Activated naive CD8-positive, alpha-beta T cell treated with anti-CD3 and anti-CD28 coated beads, Interleukin-2, amount 10 ng/mL, durations not matched to agents 7 days and 5 days (primary cell): ENCODE results near the gene CYB5R3. TPM values are rescaled to one million over a fixed set of nuclear protein-coding genes. Genes with fewer than 3 reads are reported as not detected.

Experiments
- ATAC-seq: fragments of 150-1000 bp; cut with Tn5 transposase; one replicate; pipeline ENCODE4 v1.10.0; 2021; ENCODE audit warnings: low read depth, moderate library complexity
- POLR2A ChIA-PET: fragments of 350-600 bp; sonication (Branson Sonifier 250); formaldehyde crosslinking; loops from one replicate; lab custom pipeline; 2021; ENCODE audit warnings: antibody characterized with exemption; lab: Charles Lee
- DNase-seq: peaks from one replicate; pipeline ENCODE4 v3.0.0; 2021
- H3K27ac Mint-ChIP-seq: one replicate; pipeline ENCODE4 v1.8.0; 2022; ENCODE audit warnings: mild to moderate bottlenecking, mixed read lengths
- H3K27me3 Mint-ChIP-seq: one replicate; pipeline ENCODE4 v1.8.0; 2022; ENCODE audit warnings: mild to moderate bottlenecking, moderate library complexity, mixed read lengths
- H3K36me3 Mint-ChIP-seq: one replicate; pipeline ENCODE4 v1.8.0; 2021; ENCODE audit warnings: mild to moderate bottlenecking, mixed read lengths
- H3K4me1 Mint-ChIP-seq: one replicate; pipeline ENCODE4 v1.8.0; 2021; ENCODE audit warnings: mixed read lengths
- H3K4me3 Mint-ChIP-seq: one replicate; pipeline ENCODE4 v1.8.0; 2022; ENCODE audit warnings: mild to moderate bottlenecking, moderate library complexity, mixed read lengths
- H3K9me3 Mint-ChIP-seq: one replicate; pipeline ENCODE4 v1.8.0; 2021; ENCODE audit warnings: mixed read lengths
- total RNA-seq, 2 experiments: library from RNA; stranded (reverse); gene quantifications; one replicate each; pipeline ENCODE4 v1.2.3, GENCODE V29; 2021

CYB5R3 gene
- total RNA-seq, 2 experiments from 2014 or later, result 61.3 to 65.4 TPM

DNA sequence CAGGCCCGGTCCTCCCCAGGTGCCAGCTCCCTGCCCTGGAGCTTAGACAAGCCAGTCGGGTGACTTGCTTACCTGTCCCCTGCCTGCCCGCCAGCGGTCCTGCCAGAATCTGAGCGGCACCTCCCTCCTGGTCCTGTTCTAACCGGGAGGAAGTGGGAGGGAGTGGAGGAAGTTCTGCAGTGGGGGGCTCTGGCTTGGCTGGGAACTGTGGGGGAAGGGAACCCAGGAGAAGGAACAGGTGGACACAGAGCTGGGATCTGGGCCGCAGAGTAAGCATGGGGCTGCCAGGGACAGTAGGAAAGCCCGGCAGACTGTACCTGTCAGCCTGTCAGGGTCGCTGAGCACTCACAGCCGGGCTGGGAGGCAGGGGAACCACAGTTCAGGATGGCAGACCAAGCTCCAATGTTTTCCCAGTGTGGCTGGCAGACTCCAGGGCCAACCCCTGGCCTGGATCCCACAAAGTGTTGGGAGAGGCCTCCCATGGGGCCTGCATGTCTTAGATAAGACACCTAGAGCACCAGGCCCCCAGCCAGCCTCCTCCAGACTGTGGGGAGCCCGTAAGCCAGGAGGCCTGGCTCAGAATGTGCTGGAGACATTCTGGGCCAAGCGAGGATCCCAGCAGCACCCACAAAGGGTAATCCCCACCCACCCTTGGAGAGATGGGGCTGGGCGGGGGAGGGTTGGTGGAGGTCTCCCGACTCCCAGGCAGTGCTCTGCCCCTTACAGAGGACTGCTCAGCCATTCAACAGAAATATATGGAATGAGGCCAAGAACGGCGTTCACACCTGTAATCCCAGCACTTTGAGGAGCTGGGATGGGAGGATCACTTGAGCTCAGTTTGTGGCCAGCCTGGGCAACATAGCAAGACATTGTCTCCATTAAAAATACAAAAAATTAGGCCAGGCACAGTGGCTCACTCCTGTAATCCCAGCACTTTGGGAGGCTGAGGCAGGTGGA lies 2.3 kb downstream of the CYB5R3 start:
- Mint-ChIP-seq H3K27me3 (no peaks in the 10 kb centered on the region), H3K9me3 (no peaks in the 10 kb centered on the region), H3K4me1 (peaks cover 14% of the 10 kb centered on the region), H3K36me3 (peaks cover 2% of the 10 kb centered on the region), H3K27ac (no peak overlapping the region), H3K4me3 (peak overlapping the region; percentile 96)
- ATAC-seq (no peak), DNase-seq (no peak)
- POLR2A ChIA-PET, result interaction anchor here (4.9 kb wide), 1 partner anchor 31 kb away, joined by 61 read pairs; the partner anchor contains the start of gene POLDIP3

DNA sequence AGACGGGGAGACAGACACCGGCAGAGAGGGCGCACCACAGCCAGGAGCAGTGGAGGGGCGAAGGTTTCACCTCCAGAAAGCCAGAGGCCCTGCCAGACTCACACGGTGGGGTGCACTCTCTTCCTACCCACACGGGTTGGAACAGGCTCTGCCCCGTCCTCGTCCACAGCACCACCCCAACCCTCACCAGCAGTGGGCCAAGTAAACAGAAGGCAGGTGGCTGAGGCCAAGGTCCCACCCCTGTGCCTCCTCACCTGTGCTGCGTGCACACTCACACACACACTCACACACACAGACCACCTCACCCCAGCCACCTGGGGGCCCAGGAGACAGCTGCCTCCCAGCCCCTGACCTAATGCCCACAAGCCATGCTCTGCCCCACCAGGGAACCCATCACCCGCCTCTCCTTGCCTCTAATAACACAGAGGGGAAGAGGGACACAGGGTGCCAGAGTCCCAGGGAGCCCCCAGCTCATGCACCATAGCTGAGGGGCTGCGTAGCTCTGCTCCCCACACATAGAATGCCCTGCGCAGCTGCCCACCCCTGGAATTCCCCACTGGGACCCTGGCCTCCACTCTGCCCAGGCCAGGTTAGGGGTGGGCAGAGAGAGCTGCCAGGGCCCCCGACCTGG lies 3.1 kb downstream of the CYB5R3 start:
- POLR2A ChIA-PET, result interaction anchor here (0.6 kb wide), 1 partner anchor 10 kb away, joined by 3 read pairs; no protein-coding TSS in a partner anchor
- no peaks in the 10 kb centered on the region for H3K27me3 Mint-ChIP-seq
- no peak overlapping the region for H3K4me3 Mint-ChIP-seq
- H3K9me3 Mint-ChIP-seq, result no peaks in the 10 kb centered on the region
- ATAC-seq, result no peak
- H3K4me1 Mint-ChIP-seq, result peaks cover 14% of the 10 kb centered on the region
- DNase-seq, result no peak
- H3K36me3 Mint-ChIP-seq, result peaks cover 2% of the 10 kb centered on the region
- H3K27ac Mint-ChIP-seq, result no peak overlapping the region

DNA sequence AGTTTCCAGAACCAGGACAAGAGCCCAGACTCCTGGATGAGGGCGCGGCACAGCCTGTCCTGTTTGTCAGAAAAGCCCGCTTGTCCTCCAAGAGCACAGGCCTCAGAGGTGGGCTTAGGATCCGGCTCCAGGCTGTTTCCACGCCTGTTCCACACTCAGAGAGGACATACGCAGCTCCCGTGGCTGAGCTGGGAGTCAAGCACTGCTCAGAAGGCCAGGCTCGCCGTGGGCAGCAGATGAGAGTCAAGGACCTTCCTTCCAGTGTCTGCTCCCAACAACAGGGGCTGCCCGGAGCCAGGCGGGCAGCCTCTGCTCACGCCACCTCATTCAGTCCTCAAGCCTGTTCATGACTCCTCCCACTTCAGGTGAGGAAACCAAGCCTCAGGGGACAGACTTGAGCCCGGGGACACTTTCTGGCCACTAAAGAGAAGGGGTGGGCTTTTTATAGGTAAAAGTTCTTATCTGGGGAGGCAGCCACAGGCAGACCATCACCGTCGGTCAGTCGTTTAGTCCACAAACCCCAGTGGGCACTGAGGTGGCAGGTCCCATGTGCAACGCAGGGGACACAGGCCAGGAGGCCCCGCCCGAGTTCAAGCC lies 3.8 kb downstream of the CYB5R3 start:
- DNase-seq, result no peak
- peaks cover 2% of the 10 kb centered on the region for H3K36me3 Mint-ChIP-seq
- H3K4me1 Mint-ChIP-seq, result peaks cover 15% of the 10 kb centered on the region
- no peak for ATAC-seq
- no peak overlapping the region for H3K4me3 Mint-ChIP-seq
- H3K27me3 Mint-ChIP-seq, result no peaks in the 10 kb centered on the region
- no peaks in the 10 kb centered on the region for H3K9me3 Mint-ChIP-seq
- POLR2A ChIA-PET, result no interaction called here
- H3K27ac Mint-ChIP-seq, result no peak overlapping the region

DNA sequence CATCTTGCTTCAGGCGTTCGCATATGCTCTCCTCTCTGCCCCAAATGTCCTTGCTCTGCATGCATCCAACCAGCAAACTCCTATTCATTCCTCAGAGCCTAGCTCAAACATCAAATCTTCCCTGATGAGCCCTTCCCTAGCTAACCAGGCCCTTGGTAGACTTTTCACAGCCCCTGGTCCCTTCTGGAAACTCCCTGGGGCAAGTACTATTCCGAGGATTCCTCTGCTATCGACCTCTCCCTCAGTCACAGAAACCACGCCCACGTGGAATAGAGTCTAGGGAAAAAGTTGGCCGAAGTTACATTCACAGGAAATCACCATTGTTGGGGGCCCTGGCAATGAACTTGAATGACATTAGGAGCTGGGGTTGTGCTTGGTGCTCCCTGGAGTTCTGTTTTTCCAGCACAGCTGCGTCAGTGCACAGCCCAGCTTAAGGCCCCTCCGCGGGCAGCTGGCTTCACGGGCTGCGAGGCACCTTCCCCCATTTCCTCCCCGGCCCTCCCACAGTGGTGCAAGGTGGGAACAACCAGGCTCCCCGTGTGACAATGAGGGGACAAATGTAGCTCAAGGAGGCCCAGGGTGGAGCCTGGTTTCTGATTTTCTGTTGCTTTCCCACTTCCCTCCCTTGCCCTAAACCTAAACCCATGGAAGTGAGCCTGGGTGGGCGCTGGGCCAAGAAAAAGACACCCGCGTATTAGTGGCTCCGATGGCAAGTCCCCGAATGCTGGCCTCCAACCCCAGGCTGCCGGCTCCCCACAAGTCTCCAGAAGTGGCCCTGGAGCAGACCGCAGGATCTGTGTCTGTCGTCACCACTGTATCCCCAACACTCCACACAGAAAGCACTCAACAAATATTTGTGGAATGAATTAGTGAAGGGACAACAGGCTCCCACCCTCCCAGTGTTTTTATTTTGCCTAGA lies 4.5 kb downstream of the CYB5R3 start:
- H3K27ac Mint-ChIP-seq, result peak overlapping the region; percentile 17
- ATAC-seq, result no peak
- H3K27me3 Mint-ChIP-seq, result no peaks in the 10 kb centered on the region
- peaks cover 2% of the 10 kb centered on the region for H3K36me3 Mint-ChIP-seq
- POLR2A ChIA-PET, result interaction anchor here (0.5 kb wide), 1 partner anchor 61 kb away, joined by 3 read pairs; no protein-coding TSS in a partner anchor
- H3K4me3 Mint-ChIP-seq, result no peak overlapping the region
- no peak for DNase-seq
- H3K4me1 Mint-ChIP-seq, result peaks cover 19% of the 10 kb centered on the region
- H3K9me3 Mint-ChIP-seq, result no peaks in the 10 kb centered on the region

DNA sequence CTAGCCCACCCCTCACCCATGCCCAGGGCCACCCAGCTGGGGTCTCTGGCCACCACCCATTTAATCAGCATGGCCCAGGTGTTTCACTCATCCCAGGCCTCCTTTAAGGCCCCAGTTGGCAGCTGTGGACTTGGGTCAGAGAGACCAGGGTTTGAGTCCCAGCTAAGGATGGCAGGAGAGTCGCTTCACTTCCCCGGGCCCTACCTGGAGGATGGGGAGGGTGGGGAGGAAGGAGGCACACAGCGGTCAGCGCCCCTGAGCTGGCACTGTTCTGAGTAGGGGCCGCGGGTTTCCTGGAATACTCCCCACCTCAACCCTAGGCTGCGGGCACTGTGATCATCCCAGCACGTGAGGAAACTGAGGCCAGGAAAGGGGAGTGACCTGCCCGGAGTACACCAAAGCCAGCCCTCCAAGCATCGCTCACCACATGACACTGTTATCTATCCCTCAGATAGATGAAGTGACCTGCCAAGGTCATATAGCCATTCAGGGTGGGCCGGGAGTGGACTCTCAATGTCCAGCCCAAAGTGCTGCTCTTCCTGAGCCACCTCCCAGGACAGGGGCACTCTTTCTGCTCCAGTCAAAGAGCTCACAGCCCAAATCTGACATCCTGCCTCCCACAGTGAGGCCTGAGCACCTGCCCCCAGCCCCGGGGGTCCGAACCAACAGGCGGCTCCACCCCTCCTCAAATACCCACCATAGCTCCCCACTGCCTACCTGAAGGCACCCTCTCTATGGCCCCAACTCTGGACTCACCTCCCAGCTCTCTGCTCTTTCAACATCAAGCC lies 5.4 kb downstream of the CYB5R3 start:
- POLR2A ChIA-PET, result no interaction called here
- DNase-seq, result no peak
- H3K27ac Mint-ChIP-seq, result peak overlapping the region; percentile 17
- no peaks in the 10 kb centered on the region for H3K27me3 Mint-ChIP-seq
- peaks cover 21% of the 10 kb centered on the region for H3K4me1 Mint-ChIP-seq
- H3K36me3 Mint-ChIP-seq, result peaks cover 2% of the 10 kb centered on the region
- no peak for ATAC-seq
- H3K4me3 Mint-ChIP-seq, result no peak overlapping the region
- no peaks in the 10 kb centered on the region for H3K9me3 Mint-ChIP-seq

DNA sequence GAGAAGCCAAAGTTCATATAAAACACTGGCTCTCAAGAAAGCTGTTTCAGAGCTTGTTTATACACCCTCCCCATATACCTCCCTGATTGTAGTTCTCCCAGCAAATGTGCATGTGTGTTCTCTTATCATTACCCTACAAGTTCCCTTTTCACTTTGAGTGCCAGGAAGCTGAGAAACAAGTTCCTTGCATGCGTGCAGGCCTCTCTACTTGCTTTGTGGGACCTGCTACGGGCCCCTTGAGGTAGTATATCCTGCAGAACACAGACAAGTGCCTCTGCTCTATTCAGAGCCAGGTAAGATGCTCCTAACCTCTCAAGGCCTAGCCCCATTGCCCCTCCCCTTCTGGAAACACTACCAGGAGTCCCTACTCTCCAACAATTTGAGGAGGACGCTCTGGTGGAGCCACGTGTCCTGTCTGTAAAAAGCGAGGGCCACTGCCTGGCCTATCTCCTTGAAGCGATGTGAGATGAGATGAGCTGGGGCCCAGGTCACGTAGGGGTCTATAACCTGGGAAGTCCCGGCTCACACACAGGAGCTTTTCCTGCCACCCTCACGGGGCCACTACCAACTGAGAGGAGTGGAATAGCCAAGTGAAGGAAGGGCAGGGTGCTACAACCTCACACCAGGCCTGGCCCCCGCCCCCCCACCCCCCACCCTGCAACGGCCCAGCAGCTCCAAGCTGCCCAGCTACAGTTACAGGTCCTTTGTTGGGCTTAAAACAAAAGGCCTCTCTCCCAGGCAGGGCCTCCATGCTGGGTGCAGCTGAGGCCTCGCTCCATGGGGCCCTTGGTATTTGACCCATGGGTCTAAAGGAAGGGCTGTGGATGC lies 6.2 kb downstream of the CYB5R3 start:
- peaks cover 19% of the 10 kb centered on the region for H3K4me1 Mint-ChIP-seq
- no peak overlapping the region for H3K27ac Mint-ChIP-seq
- no peaks in the 10 kb centered on the region for H3K27me3 Mint-ChIP-seq
- H3K36me3 Mint-ChIP-seq, result no peaks in the 10 kb centered on the region
- ATAC-seq, result no peak
- POLR2A ChIA-PET, result no interaction called here
- H3K9me3 Mint-ChIP-seq, result no peaks in the 10 kb centered on the region
- DNase-seq, result no peak
- no peak overlapping the region for H3K4me3 Mint-ChIP-seq

DNA sequence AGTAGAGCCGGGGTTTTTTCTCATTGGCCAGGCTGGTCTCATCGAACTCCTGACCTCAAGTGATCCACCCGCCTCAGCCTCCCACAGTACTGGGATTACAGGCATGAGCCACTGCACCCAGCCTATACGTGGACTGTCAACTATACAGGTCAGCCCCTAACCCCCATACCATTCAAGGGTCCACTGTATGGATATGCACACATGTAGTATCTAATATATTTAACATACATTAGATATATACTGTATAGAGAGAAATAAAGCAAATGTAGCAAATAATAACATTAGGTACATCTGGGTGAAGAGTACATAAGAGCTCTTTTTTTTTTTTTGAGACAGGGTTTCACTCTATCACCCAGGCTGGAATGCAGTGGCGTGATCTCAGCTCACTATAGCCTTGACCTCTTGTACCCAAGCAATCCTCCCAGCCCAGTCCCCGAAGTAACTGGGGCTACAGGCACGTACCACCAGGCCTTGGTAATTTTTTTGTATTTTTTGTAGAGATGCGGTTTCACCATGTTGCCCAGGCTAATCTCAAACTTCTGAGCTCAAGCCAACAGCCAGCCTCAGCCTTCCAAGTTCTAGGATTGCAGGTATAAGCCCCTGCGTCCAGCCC lies 7.3 kb downstream of the CYB5R3 start:
- Mint-ChIP-seq H3K27ac (no peak overlapping the region), H3K36me3 (no peaks in the 10 kb centered on the region), H3K4me3 (no peak overlapping the region), H3K27me3 (no peaks in the 10 kb centered on the region), H3K9me3 (no peaks in the 10 kb centered on the region), H3K4me1 (peaks cover 15% of the 10 kb centered on the region)
- DNase-seq (no peak), ATAC-seq (no peak)
- POLR2A ChIA-PET, result no interaction called here

DNA sequence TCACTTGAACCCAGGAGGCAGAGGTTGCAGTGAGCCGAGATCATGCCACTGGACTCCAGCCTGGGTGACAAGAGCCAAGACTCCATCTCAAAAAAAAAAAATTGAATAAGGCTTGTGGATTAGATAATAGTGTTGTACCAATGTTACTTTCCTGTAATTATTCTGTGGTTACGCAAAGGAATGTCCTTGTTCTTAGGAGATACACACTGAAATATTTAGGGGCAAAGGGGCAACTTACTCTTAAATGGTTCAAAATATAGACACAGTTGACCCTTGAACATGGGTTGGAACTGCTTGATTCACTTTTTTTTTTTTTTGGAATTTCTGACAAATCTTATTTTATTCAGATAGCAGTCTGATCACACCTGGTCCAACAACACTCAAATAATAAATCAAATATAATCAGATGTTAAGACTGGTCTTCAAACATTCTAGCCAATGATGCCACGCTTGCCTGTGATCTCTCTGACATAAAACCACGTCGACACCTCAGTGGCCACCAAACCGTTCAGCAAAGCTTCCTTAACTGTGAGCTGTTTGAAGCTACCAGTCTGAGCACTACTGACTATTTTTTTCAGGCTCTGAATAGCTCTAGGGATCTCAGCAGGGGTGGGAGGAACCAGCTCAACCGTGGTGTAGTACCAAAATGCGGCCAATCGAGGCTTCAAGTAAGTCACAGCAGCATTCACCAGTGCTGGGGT lies 9.5 kb downstream of the CYB5R3 start:
- POLR2A ChIA-PET, result interaction anchor here (1.1 kb wide), 1 partner anchor 9 kb away, joined by 3 read pairs; the partner anchor contains the start of gene CYB5R3
- DNase-seq (no peak), ATAC-seq (no peak)
- Mint-ChIP-seq H3K27me3 (no peaks in the 10 kb centered on the region), H3K36me3 (peaks cover 1% of the 10 kb centered on the region), H3K4me3 (no peak overlapping the region), H3K9me3 (no peaks in the 10 kb centered on the region), H3K27ac (no peak overlapping the region), H3K4me1 (peaks cover 10% of the 10 kb centered on the region)

DNA sequence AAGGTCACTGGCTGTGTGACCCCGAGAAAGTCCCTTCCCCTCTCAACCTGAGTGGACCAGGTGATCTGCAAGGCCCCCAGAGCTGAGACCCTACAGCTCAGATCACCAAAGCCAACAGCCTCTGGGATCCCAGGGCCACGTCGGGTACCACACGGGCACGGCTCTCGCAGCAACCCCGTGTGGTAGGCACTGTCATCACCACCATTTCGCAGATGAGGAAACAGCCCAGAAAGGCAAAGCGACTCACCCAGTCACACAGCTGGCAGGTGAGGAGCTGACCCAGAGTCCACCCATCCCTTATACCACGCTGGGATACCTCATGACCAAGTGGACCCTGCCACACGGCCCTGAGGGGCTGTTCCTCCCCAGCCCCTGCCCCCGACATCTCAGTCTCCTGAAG lies 11.6 kb downstream of the CYB5R3 start:
- Mint-ChIP-seq H3K27ac (no peak overlapping the region), H3K9me3 (no peaks in the 10 kb centered on the region), H3K4me1 (peaks cover 7% of the 10 kb centered on the region), H3K27me3 (no peaks in the 10 kb centered on the region), H3K4me3 (no peak overlapping the region), H3K36me3 (peaks cover 2% of the 10 kb centered on the region)
- POLR2A ChIA-PET, result interaction anchor here (1.7 kb wide), 1 partner anchor 23 kb away, joined by 14 read pairs; the partner anchor contains the start of gene POLDIP3
- no peak for ATAC-seq
- DNase-seq, result no peak

DNA sequence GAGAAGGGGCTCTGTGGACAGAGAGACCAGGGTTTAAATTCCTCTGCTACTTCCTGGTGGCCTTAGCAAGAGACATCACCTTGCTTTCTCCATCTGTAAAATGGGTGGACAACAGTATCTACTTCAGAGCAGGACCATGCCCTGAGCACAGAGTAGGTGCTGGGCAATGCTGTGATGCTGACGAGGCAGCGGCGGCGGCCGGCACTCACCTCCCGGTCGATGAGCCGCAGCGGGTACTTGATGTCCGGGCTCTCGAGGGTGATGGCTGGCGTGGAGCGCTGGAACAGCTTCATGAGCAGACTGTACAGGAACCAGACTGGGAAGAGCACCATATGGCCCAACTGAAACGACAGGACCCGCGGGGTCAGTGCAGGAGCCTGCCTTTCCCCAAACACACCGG lies 12.7 kb downstream of the CYB5R3 start:
- POLR2A ChIA-PET, result interaction anchor here (0.6 to 1.7 kb wide), 2 partner anchors 22 to 845 kb away, joined by 3 to 14 read pairs; partner anchors contain the start of gene POLDIP3
- no peak for ATAC-seq
- no peak for DNase-seq
- Mint-ChIP-seq H3K9me3 (no peaks in the 10 kb centered on the region), H3K27ac (no peak overlapping the region), H3K36me3 (peaks cover 2% of the 10 kb centered on the region), H3K4me3 (no peak overlapping the region), H3K4me1 (peaks cover 7% of the 10 kb centered on the region), H3K27me3 (no peaks in the 10 kb centered on the region)
